GM04503 (cell line): Measurements from ENCODE around the gene SPAG6.
"Not testable (repeated sequence)": the region's sequence is repeated elsewhere in the genome, so short reads cannot be mapped to it uniquely, and the experiment has no call there.

Source experiments
- DNase-seq: peaks from one replicate; pipeline ENCODE4 v3.0.0-alpha.2; 2012; ENCODE audit warnings: low read depth

The SPAG6 gene

GRCh38 chr10:22345301-22346095, at the start of gene SPAG6:
TSS of gene SPAG6 (plus strand) at chr10:22345496. CDS start at chr10:22345612, 116 bp downstream.
- DNase-seq, result no peak

GRCh38 chr10:22301193-22301592, 44.1 kb upstream of the SPAG6 start:
- DNase-seq, result no peak

GRCh38 chr10:22303461-22303860, 41.8 kb upstream of the SPAG6 start:
- DNase-seq, result no peak

GRCh38 chr10:22305721-22306120, 39.6 kb upstream of the SPAG6 start:
- DNase-seq, result no peak

DNA sequence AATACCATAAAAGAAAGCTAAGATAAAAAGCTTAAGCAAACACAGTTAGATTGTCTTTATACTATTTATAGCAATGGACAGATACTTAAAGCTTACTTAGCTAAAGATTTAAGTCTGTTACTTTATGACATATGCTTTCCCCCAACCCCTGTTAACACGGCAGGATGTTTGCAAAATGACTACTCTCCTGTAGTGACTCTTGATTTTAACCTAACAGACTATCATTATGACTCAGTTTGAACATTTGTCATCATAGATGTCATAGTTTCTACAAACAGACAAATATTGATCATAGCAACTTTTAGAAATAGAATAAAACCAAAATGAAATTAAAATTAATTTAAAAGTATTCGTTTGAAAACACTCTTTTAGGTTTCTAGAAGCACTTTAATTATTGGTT, 36.9 kb upstream of the SPAG6 start:
- DNase-seq, result no peak

DNA sequence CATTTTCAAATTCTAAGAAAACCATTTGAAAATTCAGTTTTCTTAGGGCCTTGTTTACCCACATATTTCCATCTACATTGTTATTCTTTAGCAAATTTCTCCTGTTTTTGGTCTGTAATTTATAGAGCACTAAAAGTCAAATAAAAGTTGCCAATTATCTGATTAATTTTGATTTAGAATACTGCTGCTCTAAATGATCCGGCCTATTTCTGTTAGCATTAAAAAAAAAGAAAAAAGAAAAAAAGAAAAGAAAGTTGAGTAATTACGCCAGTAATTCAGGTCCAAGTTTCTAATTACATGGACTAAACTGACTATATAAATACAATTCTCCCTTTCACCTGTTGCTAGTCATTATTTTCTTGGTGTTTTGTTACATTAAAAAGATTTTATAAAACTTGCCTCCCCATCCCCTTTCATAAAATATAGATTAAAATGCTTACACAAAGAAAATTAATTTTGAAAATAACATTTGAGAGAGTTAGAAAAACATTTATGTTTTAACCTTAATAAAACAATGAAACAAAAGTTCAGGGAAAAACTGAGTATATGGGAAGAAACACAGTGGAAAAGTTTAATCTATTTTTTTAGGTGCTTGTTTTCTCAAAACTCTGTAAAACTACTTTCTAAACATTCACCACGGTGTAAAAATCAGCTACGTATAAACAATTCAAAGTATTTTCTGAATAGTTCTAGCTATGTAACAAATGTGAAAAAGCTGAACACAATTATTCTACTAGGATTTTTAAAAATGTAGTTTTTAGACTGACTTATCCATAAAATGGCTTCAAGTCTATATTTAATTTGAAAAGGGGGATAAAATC, 35.9 kb upstream of the SPAG6 start:
- DNase-seq, result no peak

DNA sequence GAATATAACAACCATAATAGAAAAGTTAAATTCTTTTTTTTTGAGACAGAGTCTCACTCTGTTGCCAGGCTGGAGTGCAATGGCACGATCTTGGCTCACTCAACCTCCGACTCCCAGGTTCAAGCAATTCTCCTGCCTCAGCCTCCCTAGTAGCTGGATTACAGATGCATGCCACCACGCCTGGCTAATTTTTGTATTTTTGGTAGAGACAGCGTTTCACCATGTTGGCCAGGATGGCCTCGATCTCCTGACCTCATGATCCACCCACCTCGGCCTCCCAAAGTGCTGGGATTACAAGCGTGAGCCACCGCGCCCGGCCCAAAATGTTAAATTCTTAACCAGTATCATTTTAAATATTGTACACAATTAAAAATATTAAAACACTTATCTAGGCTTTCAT, 35.3 kb upstream of the SPAG6 start:
- DNase-seq, result not testable (repeated sequence)

DNA sequence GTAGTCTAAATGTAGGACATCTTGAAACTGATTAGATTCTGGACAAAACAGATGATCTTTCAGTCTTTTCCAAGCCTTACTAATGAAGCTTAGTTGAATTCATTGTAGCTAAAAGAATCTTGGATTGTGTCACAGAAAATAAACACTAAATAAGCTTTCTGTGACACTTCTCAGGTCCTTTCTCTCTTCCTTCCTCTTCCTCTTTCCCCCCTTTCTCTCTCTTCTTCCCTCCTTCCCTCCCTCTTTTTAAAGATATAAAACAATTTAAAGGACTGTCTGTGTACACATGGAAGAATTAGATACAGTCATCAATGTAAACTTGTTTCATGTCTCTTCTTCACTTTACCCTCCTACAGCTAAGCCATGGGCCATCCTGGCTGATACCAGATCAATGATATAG, 34.4 kb upstream of the SPAG6 start:
- no peak for DNase-seq

DNA sequence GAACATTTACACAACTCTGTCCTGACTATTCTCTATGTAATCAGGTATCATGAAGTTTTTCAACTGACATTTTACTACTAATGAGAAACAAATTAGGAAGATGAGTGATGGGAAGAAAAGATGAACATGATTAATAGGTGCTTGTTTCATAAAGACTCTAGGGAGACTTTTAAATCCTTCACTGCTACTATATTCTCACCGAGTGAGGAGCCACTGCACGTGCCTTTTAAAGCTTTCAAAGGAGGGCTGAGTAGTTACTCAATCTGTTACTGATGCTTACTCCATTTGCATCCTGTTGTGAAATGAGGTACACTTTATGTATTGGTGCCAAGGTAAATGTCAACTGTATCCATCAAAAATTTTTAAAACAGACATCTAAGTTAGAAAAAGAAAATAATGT, 30.4 kb upstream of the SPAG6 start:
- no peak for DNase-seq

- DNase-seq, result no peak
Observed at GRCh38 chr10:22315455-22316285, 29.6 kb upstream of the SPAG6 start.

- DNase-seq, result no peak
Observed at GRCh38 chr10:22316286-22317075, 28.8 kb upstream of the SPAG6 start, which contains the start of gene COMMD3. TSS of gene COMMD3 (plus strand) at chr10:22316388. CDS start at chr10:22316418, 30 bp downstream.

DNA sequence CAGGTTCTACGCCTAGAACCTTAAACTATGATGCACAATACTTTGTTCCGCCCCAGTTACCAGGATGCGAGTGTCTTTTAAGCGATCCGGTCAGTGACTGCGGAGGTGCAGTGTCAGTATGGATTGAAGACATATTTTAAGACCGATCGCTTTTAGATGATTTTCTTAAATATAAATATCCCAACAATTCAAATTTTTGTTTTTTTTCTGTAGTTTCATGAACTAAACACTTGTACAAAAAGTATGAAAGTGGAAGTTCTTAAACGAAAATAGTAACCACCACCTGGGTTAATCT, 28.3 kb upstream of the SPAG6 start:
- no peak for DNase-seq

GRCh38 chr10:22317771-22318565, 27.3 kb upstream of the SPAG6 start:
- DNase-seq, result no peak

- no peak for DNase-seq
Observed at GRCh38 chr10:22318772-22319171, 26.5 kb upstream of the SPAG6 start.

- DNase-seq, result no peak
Observed at GRCh38 chr10:22319547-22319979, 25.7 kb upstream of the SPAG6 start.

GRCh38 chr10:22319980-22320558, 25.2 kb upstream of the SPAG6 start:
- no peak for DNase-seq

DNA sequence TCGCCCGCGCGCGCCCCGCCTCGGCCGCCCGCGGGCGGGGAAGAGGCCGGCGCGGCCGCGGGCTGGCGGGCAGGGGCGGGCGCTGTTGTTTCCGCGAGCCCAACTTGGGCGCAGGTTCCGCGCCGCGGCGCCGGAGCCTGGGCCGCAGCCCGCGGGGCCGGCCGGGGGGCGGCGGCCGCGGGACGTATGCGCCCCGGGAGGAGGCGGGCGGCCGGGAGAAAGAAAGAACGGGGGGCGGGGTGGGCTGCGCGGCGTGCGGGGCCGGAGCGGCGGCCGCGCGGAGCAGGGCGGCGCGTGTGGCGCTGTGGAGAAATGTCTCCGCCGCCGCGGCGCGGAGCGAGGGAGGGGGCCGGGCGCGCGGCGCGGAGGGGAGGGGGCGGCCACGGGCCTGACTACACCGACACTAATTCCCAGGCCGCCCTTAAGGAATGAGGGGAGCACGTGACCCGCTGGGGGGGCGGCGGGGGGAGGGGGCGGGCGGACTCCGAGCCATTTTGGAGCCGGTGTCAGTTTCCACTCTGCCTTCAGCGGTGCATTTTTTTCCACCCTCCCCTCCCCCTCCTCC, 24.6 kb upstream of the SPAG6 start, which contains the start of gene BMI1:
Gene BMI1, plus strand, starts transcription at position 509 of the 565 bp plus-strand sequence. CDS start 5,351 bp downstream, outside the sequence.
- no peak for DNase-seq

- no peak for DNase-seq
Observed at GRCh38 chr10:22321156-22321923, 24.0 kb upstream of the SPAG6 start.
